Cardiac fibroblast (primary cell): ENCODE data around the gene PRKACA.

Source experiments
- DNase-seq, 2 donors: peaks; one replicate each; pipeline versions ENCODE4 v3.0.0 to v3.0.0-alpha.2; 2010; ENCODE audit warnings: low read depth in 2 of 2
- H3K4me3 ChIP-seq, 2 donors: replicated peaks in 1 of 2; 1 replicate in 1 of 2; 2 replicates in 1 of 2; pipeline ENCODE4 v1.5.1; 2011; ENCODE audit warnings: low read depth in 2 of 2, low read length in 2 of 2, mild to moderate bottlenecking in 2 of 2, moderate library complexity in 1 of 2
- CTCF ChIP-seq: IDR thresholded peaks from one replicate; pipeline ENCODE4 v1.5.1; 2011; ENCODE audit warnings: low read depth, mild to moderate bottlenecking, low read length, inconsistent platforms

The PRKACA gene

GRCh38 chr19:14161305-14161704, 43.7 kb upstream of the PRKACA start:
- no peak overlapping the region for H3K4me3 ChIP-seq
- DNase-seq: no peak
- TF ChIP-seq CTCF: no peak

- DNase-seq: no peak
- TF ChIP-seq CTCF: no peak
- no peak overlapping the region for H3K4me3 ChIP-seq
Measured at GRCh38 chr19:14160017-14160703, 42.6 kb upstream of the PRKACA start.

- no peak for DNase-seq
- TF ChIP-seq CTCF: no peak
- no peak overlapping the region for H3K4me3 ChIP-seq
Measured at GRCh38 chr19:14159059-14159458, 41.5 kb upstream of the PRKACA start.

GRCh38 chr19:14158276-14159023, 40.9 kb upstream of the PRKACA start:
- no peak for DNase-seq
- no peak overlapping the region for H3K4me3 ChIP-seq
- no peak for TF ChIP-seq CTCF

- no peak for DNase-seq
- no peak for TF ChIP-seq CTCF
- no peak overlapping the region for H3K4me3 ChIP-seq
Measured at GRCh38 chr19:14156971-14157717, 39.6 kb upstream of the PRKACA start.

GRCh38 chr19:14156122-14156521, 38.6 kb upstream of the PRKACA start:
- DNase-seq: no peak
- H3K4me3 ChIP-seq: no peak overlapping the region
- TF ChIP-seq CTCF: no peak
